ENCODE results near the gene TMEM89. TPM values are rescaled to one million over a fixed set of nuclear protein-coding genes. Genes with fewer than 3 reads are reported as not detected.

TMEM89 gene
- polyA plus RNA-seq, 3 donors = 0.21 TPM; not detected in 2

DNA sequence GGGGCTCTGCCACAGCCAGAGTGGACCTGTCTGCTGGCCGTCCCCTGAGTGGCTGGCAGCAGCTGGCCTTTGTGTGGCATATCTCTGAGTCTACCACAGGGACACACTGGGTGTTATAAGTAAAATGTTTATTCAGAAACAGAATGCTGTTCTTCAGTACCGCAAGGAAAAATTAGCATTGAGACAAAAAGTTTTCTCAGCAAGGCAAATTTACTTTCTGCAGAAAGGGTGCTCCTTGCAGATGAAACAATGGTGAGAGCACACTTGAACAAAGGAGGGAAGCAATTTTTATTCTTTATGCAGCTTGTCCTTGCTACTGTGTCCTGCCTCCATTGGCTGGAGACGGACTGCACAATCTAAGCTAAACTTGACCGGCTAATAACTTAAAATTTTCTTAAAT is 4.0 kb downstream of the TMEM89 start:
- 92% methylated on average over 2 of the region's 4 CpGs for WGBS (ENCODE audit: insufficient coverage)
- intact Hi-C loops (cut with micrococcal nuclease) = no loop called here
- TF ChIP-seq, protein P1, sequence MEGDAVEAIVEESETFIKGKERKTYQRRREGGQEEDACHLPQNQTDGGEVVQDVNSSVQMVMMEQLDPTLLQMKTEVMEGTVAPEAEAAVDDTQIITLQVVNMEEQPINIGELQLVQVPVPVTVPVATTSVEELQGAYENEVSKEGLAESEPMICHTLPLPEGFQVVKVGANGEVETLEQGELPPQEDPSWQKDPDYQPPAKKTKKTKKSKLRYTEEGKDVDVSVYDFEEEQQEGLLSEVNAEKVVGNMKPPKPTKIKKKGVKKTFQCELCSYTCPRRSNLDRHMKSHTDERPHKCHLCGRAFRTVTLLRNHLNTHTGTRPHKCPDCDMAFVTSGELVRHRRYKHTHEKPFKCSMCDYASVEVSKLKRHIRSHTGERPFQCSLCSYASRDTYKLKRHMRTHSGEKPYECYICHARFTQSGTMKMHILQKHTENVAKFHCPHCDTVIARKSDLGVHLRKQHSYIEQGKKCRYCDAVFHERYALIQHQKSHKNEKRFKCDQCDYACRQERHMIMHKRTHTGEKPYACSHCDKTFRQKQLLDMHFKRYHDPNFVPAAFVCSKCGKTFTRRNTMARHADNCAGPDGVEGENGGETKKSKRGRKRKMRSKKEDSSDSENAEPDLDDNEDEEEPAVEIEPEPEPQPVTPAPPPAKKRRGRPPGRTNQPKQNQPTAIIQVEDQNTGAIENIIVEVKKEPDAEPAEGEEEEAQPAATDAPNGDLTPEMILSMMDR (IDR thresholded peaks at IDR 0.05) = no peak
- no peaks in the 10 kb centered on the region for H3K79me2 ChIP-seq (ENCODE audit: insufficient read depth, low read length)
- H3K4me3 Mint-ChIP-seq = no peak overlapping the region
- no peak overlapping the region for H3K9ac ChIP-seq (ENCODE audit: insufficient read depth, low read length, poor library complexity, severe bottlenecking)
- H3K36me3 Mint-ChIP-seq = peaks cover 0 to 3% of the 10 kb centered on the region in 2 donors
- H3K36me3 ChIP-seq (replicated peaks in 1 of 2; ENCODE audit: control insufficient read depth in 1 of 2, insufficient read depth in 2 of 2, low read length in 2 of 2) = no peaks in the 10 kb centered on the region
- H3K4me3 ChIP-seq (replicated peaks in 1 of 3; ENCODE audit: low read depth in 2 of 3, low read length in 3 of 3) = peak overlapping the region in 1 of 3 experiments; percentile 32
- H3K9me3 ChIP-seq (replicated peaks in 1 of 2; ENCODE audit: control insufficient read depth in 1 of 2, insufficient read depth in 1 of 2, low read length in 2 of 2) = peaks cover 22 to 38% of the 10 kb centered on the region in 2 donors
- no peak overlapping the region for H2AFZ ChIP-seq (ENCODE audit: insufficient read depth, low read depth, low read length, poor library complexity, severe bottlenecking)
- no peaks in the 10 kb centered on the region for H3K27me3 ChIP-seq (ENCODE audit: control insufficient read depth in 2 of 2, insufficient read depth in 2 of 2, low read length in 2 of 2)
- H3K4me1 ChIP-seq (ENCODE audit: control insufficient read depth in 1 of 2, insufficient read depth in 2 of 2, low read length in 2 of 2) = peaks cover 16 to 19% of the 10 kb centered on the region in 2 donors
- H4K20me1 ChIP-seq (ENCODE audit: insufficient read depth, low read length) = no peaks in the 10 kb centered on the region
- DNase-seq = no peak
- no peak overlapping the region for H3K27ac Mint-ChIP-seq
- H3K9me3 Mint-ChIP-seq = peaks cover 17 to 52% (median 37%) of the 10 kb centered on the region in 7 donors
- peaks cover 0 to 5% (median 2%) of the 10 kb centered on the region in 3 donors for H3K27me3 Mint-ChIP-seq (ENCODE audit: low read depth in 3 of 3)
- H3K27ac ChIP-seq (ENCODE audit: low read depth in 1 of 2, low read length in 2 of 2) = no peak overlapping the region
- no peak overlapping the region for H3K4me2 ChIP-seq (replicated peaks; ENCODE audit: extremely low read depth, low read length, poor library complexity, severe bottlenecking)
- peaks cover 8% of the 10 kb centered on the region for H3K4me1 Mint-ChIP-seq

DNA sequence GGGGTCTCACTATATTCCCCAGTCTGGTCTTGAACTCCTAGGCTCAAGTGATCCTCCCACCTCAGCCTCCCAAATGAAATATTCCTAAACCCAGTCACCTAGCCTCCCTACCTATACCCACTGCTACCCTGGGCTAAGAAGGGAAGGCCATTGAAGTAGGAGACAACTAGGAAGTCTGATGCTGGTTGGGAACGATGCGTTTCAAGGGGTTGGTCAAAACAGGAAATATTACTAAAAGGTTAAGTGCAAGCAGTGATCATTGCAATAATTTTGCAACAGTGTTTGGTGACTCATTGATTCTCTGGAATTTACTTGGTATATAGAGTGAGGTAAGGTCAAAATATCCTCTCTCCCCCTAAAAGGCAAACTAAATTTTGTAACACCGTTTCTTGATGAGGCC is 7.5 kb downstream of the TMEM89 start:
- Histone ChIP-seq H3K4me1 (ENCODE audit: control insufficient read depth in 1 of 2, insufficient read depth in 2 of 2, low read length in 2 of 2) (peaks cover 22 to 25% of the 10 kb centered on the region in 2 donors), H3K4me3 (replicated peaks in 1 of 3; ENCODE audit: low read depth in 2 of 3, low read length in 3 of 3) (no peak overlapping the region), H3K9ac (ENCODE audit: insufficient read depth, low read length, poor library complexity, severe bottlenecking) (no peak overlapping the region), H3K27me3 (ENCODE audit: control insufficient read depth in 2 of 2, insufficient read depth in 2 of 2, low read length in 2 of 2) (no peaks in the 10 kb centered on the region), H3K9me3 (replicated peaks in 1 of 2; ENCODE audit: control insufficient read depth in 1 of 2, insufficient read depth in 1 of 2, low read length in 2 of 2) (peaks cover 22 to 26% of the 10 kb centered on the region in 2 donors), H3K27ac (ENCODE audit: low read depth in 1 of 2, low read length in 2 of 2) (peak overlapping the region; percentile 44 to 82), H3K4me2 (replicated peaks; ENCODE audit: extremely low read depth, low read length, poor library complexity, severe bottlenecking) (peak overlapping the region; percentile 22), H2AFZ (ENCODE audit: insufficient read depth, low read depth, low read length, poor library complexity, severe bottlenecking) (peak overlapping the region; percentile 9), H3K79me2 (ENCODE audit: insufficient read depth, low read length) (peaks cover 4% of the 10 kb centered on the region), H3K36me3 (replicated peaks in 1 of 2; ENCODE audit: control insufficient read depth in 1 of 2, insufficient read depth in 2 of 2, low read length in 2 of 2) (no peaks in the 10 kb centered on the region), H4K20me1 (ENCODE audit: insufficient read depth, low read length) (no peaks in the 10 kb centered on the region)
- peak overlapping the region in 1 of 2 donors; percentile 55 for H3K4me3 Mint-ChIP-seq
- TF ChIP-seq, protein P1 (IDR thresholded peaks at IDR 0.05) = no peak
- H3K36me3 Mint-ChIP-seq = no peaks in the 10 kb centered on the region
- intact Hi-C loops (cut with micrococcal nuclease) = no loop called here
- peaks cover 0 to 4% (median 3%) of the 10 kb centered on the region in 3 donors for H3K27me3 Mint-ChIP-seq (ENCODE audit: low read depth in 3 of 3)
- peak overlapping the region; percentile 83 to 96 (median 93) for H3K27ac Mint-ChIP-seq
- H3K4me1 Mint-ChIP-seq = peaks cover 14% of the 10 kb centered on the region
- peaks cover 7 to 34% (median 28%) of the 10 kb centered on the region in 7 donors for H3K9me3 Mint-ChIP-seq
- peak; percentile 79 to 97 (median 95) for DNase-seq
- no CpG with 5 or more reads among the region's 3 CpGs for WGBS (ENCODE audit: insufficient coverage)

Measured in CD14-positive monocyte (primary cell).